Measurements from ENCODE around the gene KLK10. TPM values are rescaled to one million over a fixed set of nuclear protein-coding genes. Genes with fewer than 3 reads are reported as not detected.

The KLK10 gene
- total and polyA plus RNA-seq, 4 donors = 0.08 TPM; not detected in 3

DNA sequence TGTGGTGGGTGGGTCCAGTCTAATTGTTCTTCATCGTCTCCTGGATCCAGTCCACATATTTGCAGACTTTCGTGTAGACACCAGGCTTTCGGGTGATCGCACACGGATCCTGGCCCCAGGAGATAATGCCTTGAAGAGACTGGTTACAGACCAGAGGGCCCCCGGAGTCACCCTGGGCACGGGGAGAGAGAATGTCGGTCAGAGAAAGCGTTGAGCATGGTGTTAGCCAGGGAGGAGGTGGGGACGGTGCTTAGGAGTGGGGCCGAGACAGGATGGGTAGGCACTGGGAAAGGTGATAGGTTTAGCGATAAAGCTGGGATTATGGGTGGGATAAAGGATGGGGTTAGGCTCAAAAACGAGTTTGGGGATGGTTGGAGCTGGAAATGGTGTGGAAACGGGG is 3.0 kb upstream of the KLK10 start:
- no peak overlapping the region for H3K4me3 ChIP-seq (ENCODE audit: low read length in 2 of 2)
- peak in 1 of 2 donors; percentile 44 for DNase-seq
- ATAC-seq (ENCODE audit: low FRiP score) = no peak
- intact Hi-C loops (cut with DNase I) = no loop called here
- no peaks in the 10 kb centered on the region for H3K4me1 ChIP-seq (ENCODE audit: control insufficient read depth in 1 of 2, insufficient read depth in 2 of 2, low read length in 2 of 2)
- no peaks in the 10 kb centered on the region for H3K9me3 ChIP-seq (ENCODE audit: control insufficient read depth, low read length)
- no peaks in the 10 kb centered on the region for H3K36me3 ChIP-seq (ENCODE audit: control insufficient read depth in 1 of 2, insufficient read depth in 2 of 2, low read length in 1 of 2)
- H3K27me3 ChIP-seq (ENCODE audit: control insufficient read depth in 1 of 2, insufficient read depth in 2 of 2, low read length in 1 of 2) = peaks cover 0 to 3% of the 10 kb centered on the region in 2 donors
- H3K27ac ChIP-seq (ENCODE audit: low read depth in 1 of 2, low read length in 2 of 2) = no peak overlapping the region
- WGBS, 2 donors = 62 to 69% methylated on average over 14 of the region's 14 CpGs

DNA sequence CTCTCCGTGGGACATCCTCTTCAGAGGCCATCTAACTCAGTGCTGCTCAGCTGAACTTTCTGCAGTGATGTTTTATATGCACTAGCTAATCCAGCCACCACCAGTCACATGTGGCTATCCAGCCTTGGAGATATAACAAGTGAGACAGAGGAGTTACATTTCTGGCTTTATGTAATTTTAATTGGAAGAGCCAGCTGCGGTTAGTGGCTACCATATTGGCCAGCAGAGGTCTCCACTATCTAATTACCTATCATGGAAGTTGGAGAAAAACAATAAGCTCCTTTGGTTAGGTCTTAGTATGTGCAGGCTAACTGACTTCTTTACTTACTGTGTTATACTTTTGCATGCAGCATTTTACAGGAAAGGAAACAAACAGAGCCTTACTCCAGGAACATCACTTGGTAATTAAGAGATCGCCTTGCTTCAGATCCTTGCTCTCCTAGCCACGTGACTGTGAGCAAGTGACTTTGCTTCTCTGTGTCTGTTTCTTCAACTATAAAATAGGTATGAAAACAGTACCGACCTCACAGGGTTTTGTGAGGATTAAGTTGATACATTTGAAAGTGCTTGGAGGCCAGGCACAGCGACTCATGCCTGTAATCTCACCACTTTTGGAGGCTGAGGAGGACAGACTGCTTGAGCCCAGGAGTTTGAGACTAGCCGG is 1.6 kb upstream of the KLK10 start:
- WGBS, 2 donors = 30 to 32% methylated on average over 7 of the region's 7 CpGs
- peak; percentile 1 to 7 for DNase-seq
- intact Hi-C loops (cut with DNase I) = no loop called here

DNA sequence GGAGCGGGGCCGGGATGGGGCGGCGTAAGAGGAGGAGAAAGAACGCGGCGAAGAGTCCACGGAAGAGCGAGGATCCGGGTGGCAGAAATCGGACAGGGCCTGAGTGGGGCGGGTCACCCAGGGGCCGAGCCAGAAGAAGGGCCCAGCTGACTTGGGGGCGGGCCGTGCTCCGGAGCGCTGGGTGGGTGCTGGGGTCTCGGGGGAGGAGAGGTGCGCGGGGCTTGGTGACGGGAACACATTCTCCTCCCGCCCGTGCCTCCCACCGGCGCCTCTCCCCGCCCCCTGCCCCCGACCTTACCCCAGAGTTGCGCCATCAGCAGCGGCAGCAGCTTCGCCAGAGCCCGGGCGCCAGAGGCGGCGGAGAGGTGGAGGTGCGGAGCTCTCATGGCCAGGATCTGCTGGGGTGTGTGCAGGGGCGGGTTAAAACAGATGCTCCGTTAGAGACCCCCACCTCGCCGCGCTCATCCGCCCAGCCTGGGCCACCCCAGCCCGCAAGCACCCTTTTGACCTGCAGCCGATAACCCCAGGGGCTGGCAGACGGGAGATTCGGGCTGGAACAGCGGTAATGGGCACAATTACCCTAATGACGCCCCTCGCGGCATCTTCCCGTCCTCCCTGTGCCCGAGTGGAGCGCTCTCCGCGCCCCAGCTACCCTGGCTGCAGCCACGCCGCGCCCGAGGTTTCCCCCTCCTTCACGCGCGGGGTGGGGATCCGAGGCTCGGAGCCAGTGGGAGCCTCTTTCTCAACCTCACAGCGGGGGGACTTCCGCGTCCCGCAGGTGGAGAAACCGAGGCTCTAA is 565 bp downstream of the KLK10 start:
- Histone ChIP-seq H3K4me1 (ENCODE audit: control insufficient read depth in 1 of 2, insufficient read depth in 2 of 2, low read length in 2 of 2) (no peaks in the 10 kb centered on the region), H3K27me3 (ENCODE audit: control insufficient read depth in 1 of 2, insufficient read depth in 2 of 2, low read length in 1 of 2) (no peaks in the 10 kb centered on the region), H3K9me3 (ENCODE audit: control insufficient read depth, low read length) (no peaks in the 10 kb centered on the region), H3K27ac (ENCODE audit: low read depth in 1 of 2, low read length in 2 of 2) (no peak overlapping the region), H3K4me3 (ENCODE audit: low read length in 2 of 2) (no peak overlapping the region), H3K36me3 (ENCODE audit: control insufficient read depth in 1 of 2, insufficient read depth in 2 of 2, low read length in 1 of 2) (no peaks in the 10 kb centered on the region)
- 1% methylated on average over 60 to 68 of the region's 68 CpGs for WGBS, 2 donors
- ATAC-seq (ENCODE audit: low FRiP score) = no peak
- intact Hi-C loops (cut with DNase I) = no loop called here
- peak in 1 of 2 donors; percentile 69 for DNase-seq

More for the DNA sequence above, 1.6 kb upstream of the KLK10 start:
- no peaks in the 10 kb centered on the region for H3K4me1 ChIP-seq (ENCODE audit: control insufficient read depth in 1 of 2, insufficient read depth in 2 of 2, low read length in 2 of 2)
- H3K9me3 ChIP-seq (ENCODE audit: control insufficient read depth, low read length) = no peaks in the 10 kb centered on the region
- H3K27me3 ChIP-seq (ENCODE audit: control insufficient read depth in 1 of 2, insufficient read depth in 2 of 2, low read length in 1 of 2) = no peaks in the 10 kb centered on the region
- no peaks in the 10 kb centered on the region for H3K36me3 ChIP-seq (ENCODE audit: control insufficient read depth in 1 of 2, insufficient read depth in 2 of 2, low read length in 1 of 2)
- no peak for ATAC-seq (ENCODE audit: low FRiP score)
- no peak overlapping the region for H3K4me3 ChIP-seq (ENCODE audit: low read length in 2 of 2)
- H3K27ac ChIP-seq (ENCODE audit: low read depth in 1 of 2, low read length in 2 of 2) = no peak overlapping the region

DNA sequence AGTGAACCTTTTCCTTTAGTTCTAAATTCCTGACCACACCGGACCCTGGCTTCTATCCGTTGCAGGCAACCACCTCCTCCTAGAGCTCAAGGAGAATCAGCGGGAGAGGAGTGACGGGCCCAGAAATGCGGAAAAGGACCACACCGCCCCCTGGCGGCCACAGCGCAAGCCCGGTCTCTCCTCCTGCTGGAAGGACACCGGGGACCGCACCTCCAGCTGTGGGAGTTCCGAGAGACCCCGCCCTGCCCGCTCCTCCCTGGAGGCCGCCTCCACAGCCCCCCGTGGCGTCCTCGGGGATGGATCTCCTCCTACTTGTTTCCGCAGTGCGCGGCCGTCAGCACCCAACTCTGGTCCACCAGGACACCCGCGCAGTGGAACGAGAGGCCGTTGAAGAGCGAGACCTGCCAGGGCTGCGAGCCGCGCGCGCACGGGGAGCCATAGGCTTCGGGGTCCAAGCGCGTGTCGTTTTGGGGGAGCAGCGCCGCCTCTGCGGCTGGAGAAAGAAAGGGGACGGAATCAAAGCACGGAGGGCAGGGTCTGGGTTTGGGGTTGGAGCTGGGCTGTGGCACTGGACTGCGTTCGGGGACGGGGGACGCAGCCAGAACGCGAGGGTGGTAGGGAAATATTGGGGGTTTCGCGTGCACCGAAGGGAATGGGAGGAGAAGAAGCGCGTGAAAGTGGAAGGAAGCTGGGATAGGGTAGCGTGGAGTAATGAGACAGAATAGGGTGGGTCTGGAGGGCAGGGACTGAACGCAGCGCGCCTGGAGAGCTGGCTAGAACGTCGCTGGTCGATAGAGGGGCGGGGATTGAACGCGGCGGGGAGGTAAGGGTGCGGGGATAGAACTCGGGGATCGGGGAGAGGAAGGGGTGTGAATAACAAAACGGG is 2.5 kb downstream of the KLK10 start:
- H3K4me1 ChIP-seq (ENCODE audit: control insufficient read depth in 1 of 2, insufficient read depth in 2 of 2, low read length in 2 of 2) = no peaks in the 10 kb centered on the region
- no peaks in the 10 kb centered on the region for H3K27me3 ChIP-seq (ENCODE audit: control insufficient read depth in 1 of 2, insufficient read depth in 2 of 2, low read length in 1 of 2)
- DNase-seq (peak in 1 of 2 donors; percentile 62), ATAC-seq (ENCODE audit: low FRiP score) (no peak)
- no peak overlapping the region for H3K4me3 ChIP-seq (ENCODE audit: low read length in 2 of 2)
- no peaks in the 10 kb centered on the region for H3K36me3 ChIP-seq (ENCODE audit: control insufficient read depth in 1 of 2, insufficient read depth in 2 of 2, low read length in 1 of 2)
- WGBS, 2 donors = 1% methylated on average over 64 to 68 of the region's 68 CpGs
- H3K9me3 ChIP-seq (ENCODE audit: control insufficient read depth, low read length) = no peaks in the 10 kb centered on the region
- intact Hi-C loops (cut with DNase I) = no loop called here
- no peak overlapping the region for H3K27ac ChIP-seq (ENCODE audit: low read depth in 1 of 2, low read length in 2 of 2)

DNA sequence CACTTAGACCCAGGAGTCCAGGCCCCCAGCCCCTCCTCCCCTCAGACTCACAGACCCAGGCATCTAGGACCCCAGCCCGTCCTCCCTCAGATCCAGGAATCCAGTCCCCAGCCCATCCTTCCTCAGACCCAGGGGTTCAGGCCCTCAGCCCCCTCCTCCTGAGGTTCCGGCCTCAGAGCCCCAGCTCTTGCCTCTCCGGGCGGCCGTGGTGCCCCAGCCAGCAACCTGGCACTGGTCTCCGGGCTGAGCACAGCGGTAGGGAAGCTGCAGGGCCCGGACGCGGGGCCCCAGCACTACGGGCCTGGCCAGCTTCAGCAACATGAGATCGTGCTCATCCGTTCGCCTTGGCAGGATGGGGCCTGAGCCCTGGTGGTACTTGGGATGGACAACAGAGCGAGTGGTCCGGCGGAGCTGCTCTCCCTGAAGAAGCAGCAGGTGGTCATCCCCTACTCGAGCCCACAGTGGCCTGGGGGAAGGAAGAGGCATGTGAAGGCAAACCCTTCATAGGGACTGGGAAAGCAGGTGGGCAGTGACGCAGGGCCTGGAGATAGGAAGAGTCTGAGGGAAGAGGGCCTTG is 3.7 kb downstream of the KLK10 start:
- no peaks in the 10 kb centered on the region for H3K36me3 ChIP-seq (ENCODE audit: control insufficient read depth in 1 of 2, insufficient read depth in 2 of 2, low read length in 1 of 2)
- H3K4me1 ChIP-seq (ENCODE audit: control insufficient read depth in 1 of 2, insufficient read depth in 2 of 2, low read length in 2 of 2) = no peaks in the 10 kb centered on the region
- no peaks in the 10 kb centered on the region for H3K9me3 ChIP-seq (ENCODE audit: control insufficient read depth, low read length)
- intact Hi-C loops (cut with DNase I) = no loop called here
- H3K27ac ChIP-seq (ENCODE audit: low read depth in 1 of 2, low read length in 2 of 2) = no peak overlapping the region
- no peak overlapping the region for H3K4me3 ChIP-seq (ENCODE audit: low read length in 2 of 2)
- DNase-seq (no peak), ATAC-seq (ENCODE audit: low FRiP score) (no peak)
- no peaks in the 10 kb centered on the region for H3K27me3 ChIP-seq (ENCODE audit: control insufficient read depth in 1 of 2, insufficient read depth in 2 of 2, low read length in 1 of 2)
- WGBS, 2 donors = 81 to 88% methylated on average over 19 of the region's 19 CpGs

DNA sequence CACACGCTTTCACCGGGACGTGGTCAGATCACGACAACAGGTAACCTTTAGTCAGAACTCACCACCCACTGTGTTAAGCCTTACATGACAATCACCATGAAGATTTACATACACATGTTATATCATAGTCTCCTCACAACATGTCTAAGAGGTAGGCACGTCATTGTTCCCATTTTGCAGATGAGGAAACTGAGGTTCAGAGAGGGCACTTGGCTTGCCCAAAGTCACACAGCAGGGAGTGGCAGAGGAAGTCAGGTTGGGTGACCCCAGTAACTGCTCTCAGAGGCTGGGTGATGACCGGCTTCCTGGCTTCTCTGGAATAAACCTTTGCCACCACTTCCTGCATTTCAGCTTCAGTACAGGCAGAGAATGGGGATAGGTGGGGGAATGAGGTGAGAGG is 5.3 kb downstream of the KLK10 start:
- Histone ChIP-seq H3K9me3 (ENCODE audit: control insufficient read depth, low read length) (no peaks in the 10 kb centered on the region), H3K36me3 (ENCODE audit: control insufficient read depth in 1 of 2, insufficient read depth in 2 of 2, low read length in 1 of 2) (no peaks in the 10 kb centered on the region), H3K4me1 (ENCODE audit: control insufficient read depth in 1 of 2, insufficient read depth in 2 of 2, low read length in 2 of 2) (no peaks in the 10 kb centered on the region), H3K27me3 (ENCODE audit: control insufficient read depth in 1 of 2, insufficient read depth in 2 of 2, low read length in 1 of 2) (no peaks in the 10 kb centered on the region), H3K4me3 (ENCODE audit: low read length in 2 of 2) (no peak overlapping the region), H3K27ac (ENCODE audit: low read depth in 1 of 2, low read length in 2 of 2) (no peak overlapping the region)
- WGBS, 2 donors = 90 to 91% methylated on average over 6 of the region's 6 CpGs
- no peak for ATAC-seq (ENCODE audit: low FRiP score)
- no peak for DNase-seq
- intact Hi-C loops (cut with DNase I) = no loop called here

DNA sequence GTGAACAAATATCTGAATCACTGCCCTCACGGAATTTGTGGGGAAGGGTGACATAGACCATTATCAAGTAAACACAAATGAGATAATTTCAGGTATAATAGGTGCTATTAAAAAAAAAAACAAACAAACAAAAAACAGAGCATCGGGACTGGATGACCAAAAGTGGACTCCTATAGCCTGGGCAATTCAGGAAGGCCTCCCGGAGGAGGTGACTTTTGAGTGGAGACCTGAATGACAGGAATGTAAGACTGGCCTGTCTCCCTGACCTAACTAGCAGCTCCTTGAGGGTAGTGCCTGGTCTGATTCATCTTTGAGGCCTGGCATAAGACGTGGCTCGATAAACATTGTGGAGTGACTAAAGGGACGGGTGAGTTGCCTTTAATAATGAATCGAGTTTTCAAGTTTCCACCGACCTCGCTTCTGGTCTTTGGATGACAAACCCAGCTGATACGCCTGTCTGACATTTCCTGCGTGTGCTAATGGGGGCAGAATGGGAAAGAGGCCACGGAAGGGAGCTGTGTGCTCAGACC is 6.8 kb downstream of the KLK10 start:
- 63 to 68% methylated on average over 12 of the region's 12 CpGs for WGBS, 2 donors
- no peaks in the 10 kb centered on the region for H3K27me3 ChIP-seq (ENCODE audit: control insufficient read depth in 1 of 2, insufficient read depth in 2 of 2, low read length in 1 of 2)
- intact Hi-C loops (cut with DNase I) = no loop called here
- ATAC-seq (ENCODE audit: low FRiP score) (no peak), DNase-seq (peak in 1 of 2 donors; percentile 14)
- no peaks in the 10 kb centered on the region for H3K4me1 ChIP-seq (ENCODE audit: control insufficient read depth in 1 of 2, insufficient read depth in 2 of 2, low read length in 2 of 2)
- H3K36me3 ChIP-seq (ENCODE audit: control insufficient read depth in 1 of 2, insufficient read depth in 2 of 2, low read length in 1 of 2) = no peaks in the 10 kb centered on the region
- no peaks in the 10 kb centered on the region for H3K9me3 ChIP-seq (ENCODE audit: control insufficient read depth, low read length)
- no peak overlapping the region for H3K27ac ChIP-seq (ENCODE audit: low read depth in 1 of 2, low read length in 2 of 2)
- H3K4me3 ChIP-seq (ENCODE audit: low read length in 2 of 2) = no peak overlapping the region

DNA sequence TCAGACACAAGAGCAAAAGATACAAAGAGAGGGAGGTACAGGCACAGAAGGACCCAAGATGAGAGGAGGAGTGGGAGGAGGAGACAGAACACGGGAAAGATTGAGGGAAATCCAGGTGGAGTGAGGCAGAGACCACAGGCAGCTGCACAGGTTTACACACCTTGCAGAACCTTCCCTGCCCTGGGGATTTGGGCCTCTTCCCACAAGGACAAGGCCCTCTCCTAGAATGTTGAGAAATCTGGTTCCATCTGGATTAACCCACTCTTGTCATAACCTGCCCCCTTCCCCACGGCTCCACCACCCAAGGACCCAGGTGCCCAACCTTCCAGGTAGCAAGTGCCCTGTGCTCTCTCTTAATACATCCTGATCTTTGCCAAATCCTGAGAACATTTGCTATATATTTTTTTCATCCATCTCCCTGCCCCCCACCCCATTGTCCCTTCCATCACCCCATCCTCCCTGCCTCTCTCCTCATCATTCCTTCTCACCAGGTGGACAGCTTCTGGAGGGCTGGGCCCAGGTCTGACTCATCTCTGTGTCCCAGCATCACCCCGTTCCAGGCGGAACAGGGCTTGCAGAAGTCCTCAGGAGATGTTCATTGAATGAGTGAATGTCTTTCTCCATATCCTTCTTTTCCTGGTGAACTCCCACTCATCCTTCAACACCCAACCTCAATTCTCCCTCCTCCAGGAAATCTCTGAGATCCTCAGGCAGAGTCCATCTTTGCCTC is 9.3 kb downstream of the KLK10 start:
- Histone ChIP-seq H3K27ac (ENCODE audit: low read depth in 1 of 2, low read length in 2 of 2) (no peak overlapping the region), H3K27me3 (ENCODE audit: control insufficient read depth in 1 of 2, insufficient read depth in 2 of 2, low read length in 1 of 2) (no peaks in the 10 kb centered on the region), H3K4me1 (ENCODE audit: control insufficient read depth in 1 of 2, insufficient read depth in 2 of 2, low read length in 2 of 2) (no peaks in the 10 kb centered on the region), H3K36me3 (ENCODE audit: control insufficient read depth in 1 of 2, insufficient read depth in 2 of 2, low read length in 1 of 2) (no peaks in the 10 kb centered on the region), H3K4me3 (ENCODE audit: low read length in 2 of 2) (no peak overlapping the region), H3K9me3 (ENCODE audit: control insufficient read depth, low read length) (no peaks in the 10 kb centered on the region)
- ATAC-seq (ENCODE audit: low FRiP score) (no peak), DNase-seq (peak in 1 of 2 donors; percentile 53)
- 72 to 76% methylated on average over 4 of the region's 4 CpGs for WGBS, 2 donors
- intact Hi-C loops (cut with DNase I) = no loop called here
